Esophagus mucosa (tissue), 1 donor: ENCODE results near the gene SPDYE17. TPM values are rescaled to one million over a fixed set of nuclear protein-coding genes. Genes with fewer than 3 reads are reported as not detected.
"Not testable (repeated sequence)": the region's sequence is repeated elsewhere in the genome, so short reads cannot be mapped to it uniquely, and the experiment has no call there.

ENCODE experiments used
- ATAC-seq: fragments of 200-7000 bp; cut with Tn5 transposase; one replicate; pipeline ENCODE4 v1.9.1; 2020
- total RNA-seq: library from RNA; stranded (reverse); gene quantifications from one replicate; pipeline ENCODE4 v1.2.4, GENCODE V29; 2023
- donor health status: DM: yes; HTN: yes; CAD: no.

Gene SPDYE17, protein sequence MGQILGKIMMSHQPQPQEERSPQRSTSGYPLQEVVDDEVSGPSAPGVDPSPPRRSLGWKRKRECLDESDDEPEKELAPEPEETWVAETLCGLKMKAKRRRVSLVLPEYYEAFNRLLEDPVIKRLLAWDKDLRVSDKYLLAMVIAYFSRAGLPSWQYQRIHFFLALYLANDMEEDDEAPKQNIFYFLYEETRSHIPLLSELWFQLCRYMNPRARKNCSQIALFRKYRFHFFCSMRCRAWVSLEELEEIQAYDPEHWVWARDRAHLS
- not detected for total RNA-seq

DNA sequence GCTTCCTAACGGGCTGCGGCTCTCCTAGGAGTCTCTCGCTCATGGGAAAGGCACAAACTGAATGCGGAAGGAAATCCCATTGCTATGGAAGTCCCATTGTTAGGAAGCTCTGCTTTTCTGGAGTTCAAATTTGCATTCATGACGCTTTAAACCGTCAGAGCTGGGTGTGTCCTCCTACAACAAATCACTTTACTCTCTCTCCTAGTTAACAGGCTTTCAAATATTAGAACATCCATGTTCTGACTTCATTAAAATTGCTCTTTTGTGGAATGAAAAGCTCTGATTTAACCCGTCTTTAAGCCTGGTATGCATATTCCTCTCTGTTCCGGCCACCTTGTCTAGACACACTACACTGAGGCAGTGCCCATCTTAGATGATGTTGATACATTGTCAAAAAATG lies at the start of gene SPDYE17:
Gene SPDYE17 (minus strand): TSS at position 101 of the 400 bp plus-strand sequence. CDS start 1,791 bp downstream, outside the sequence.
- ATAC-seq = not testable (repeated sequence)

GRCh38 chr7:77080236-77080635 lies 48.1 kb upstream of the SPDYE17 start:
- ATAC-seq = not testable (repeated sequence)

- ATAC-seq = not testable (repeated sequence)
Observed at GRCh38 chr7:77079624-77080023, 47.5 kb upstream of the SPDYE17 start.

GRCh38 chr7:77079112-77079511 lies 47.0 kb upstream of the SPDYE17 start:
- ATAC-seq = not testable (repeated sequence)

GRCh38 chr7:77077060-77077459 lies 44.9 kb upstream of the SPDYE17 start:
- ATAC-seq = not testable (repeated sequence)

DNA sequence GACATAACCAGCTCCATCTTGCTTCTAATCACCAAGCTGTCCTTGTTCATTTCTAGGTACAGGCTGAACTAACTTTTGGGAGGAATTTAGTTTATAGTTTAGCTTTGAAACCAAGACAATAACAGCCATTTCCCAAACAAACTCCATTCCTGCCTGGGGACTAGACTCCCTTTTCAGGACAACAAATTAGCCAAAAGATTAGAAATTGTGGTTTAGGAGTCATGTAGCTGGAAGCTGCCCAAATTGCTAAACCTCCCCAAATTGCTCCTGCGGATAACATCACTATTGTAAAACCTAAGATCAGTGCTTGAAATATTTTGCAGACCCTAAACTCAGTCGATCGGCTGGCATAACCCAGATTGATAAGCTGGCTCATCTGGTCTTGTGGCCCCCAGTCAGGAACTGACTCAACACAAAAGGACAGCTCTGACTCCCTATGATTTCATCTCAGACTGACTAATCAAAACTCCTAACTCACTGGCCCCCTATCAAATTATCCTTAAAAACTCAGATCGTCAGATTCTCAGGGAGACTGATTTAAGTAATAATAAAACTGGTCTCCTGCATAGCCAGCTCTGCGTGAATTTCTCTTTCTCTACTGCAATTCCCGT lies 42.7 kb upstream of the SPDYE17 start:
- not testable (repeated sequence) for ATAC-seq

GRCh38 chr7:77071108-77071507 lies 38.9 kb upstream of the SPDYE17 start:
- not testable (repeated sequence) for ATAC-seq

DNA sequence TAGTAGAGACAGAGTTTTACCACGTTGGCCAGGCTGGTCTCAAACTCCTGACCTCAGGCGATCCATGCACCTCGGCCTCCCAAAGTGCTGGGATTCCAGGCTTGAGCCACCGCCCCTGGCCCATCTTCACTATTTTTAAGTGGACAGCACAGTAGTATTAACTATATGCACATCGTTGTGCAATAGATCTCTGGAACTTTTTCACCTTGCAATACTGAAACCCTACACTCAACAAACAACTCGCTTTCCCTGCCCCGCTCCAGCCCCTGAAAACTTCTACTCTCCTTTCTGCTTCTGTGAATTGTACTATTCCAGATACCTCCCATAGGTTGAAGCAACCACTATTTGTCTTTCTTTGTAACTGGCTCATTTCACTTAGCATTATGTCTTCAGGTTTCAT lies 33.7 kb upstream of the SPDYE17 start:
- not testable (repeated sequence) for ATAC-seq

- ATAC-seq = peak; percentile 52
Observed at GRCh38 chr7:77063732-77064131, 31.6 kb upstream of the SPDYE17 start.

- ATAC-seq = peak; percentile 82
Observed at GRCh38 chr7:77062557-77062956, 30.4 kb upstream of the SPDYE17 start, which contains the start of gene SPDYE18. Gene SPDYE18, minus strand, starts transcription at chr7:77062558. Its CDS starts 2,046 bp downstream, at chr7:77060512.

DNA sequence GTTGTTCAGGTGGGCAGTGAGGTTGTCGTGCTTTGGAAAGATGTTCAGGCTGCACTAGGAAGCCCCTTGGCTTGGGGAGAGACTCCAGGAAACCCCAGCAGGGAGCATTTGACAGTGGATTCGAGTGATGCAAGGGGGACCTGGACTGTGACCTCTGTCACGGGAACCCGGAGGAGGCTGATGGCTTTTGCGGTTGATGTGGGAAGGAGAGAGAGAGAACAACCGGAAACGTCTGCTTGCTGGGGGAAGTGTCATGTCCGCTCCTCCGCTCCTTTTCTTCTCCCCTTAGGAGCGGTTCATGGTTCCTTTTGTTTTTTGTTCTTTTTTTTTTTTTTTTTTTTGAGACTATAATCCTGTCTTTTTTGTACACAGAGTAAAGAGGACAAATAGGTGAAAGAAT lies 5.8 kb downstream of the SPDYE17 start:
- ATAC-seq = not testable (repeated sequence)

- ATAC-seq = peak; percentile 72
Observed at GRCh38 chr7:77010074-77010680, 22.0 kb downstream of the SPDYE17 start.

GRCh38 chr7:77008000-77008399 lies 24.2 kb downstream of the SPDYE17 start:
- ATAC-seq = peak; percentile 81

DNA sequence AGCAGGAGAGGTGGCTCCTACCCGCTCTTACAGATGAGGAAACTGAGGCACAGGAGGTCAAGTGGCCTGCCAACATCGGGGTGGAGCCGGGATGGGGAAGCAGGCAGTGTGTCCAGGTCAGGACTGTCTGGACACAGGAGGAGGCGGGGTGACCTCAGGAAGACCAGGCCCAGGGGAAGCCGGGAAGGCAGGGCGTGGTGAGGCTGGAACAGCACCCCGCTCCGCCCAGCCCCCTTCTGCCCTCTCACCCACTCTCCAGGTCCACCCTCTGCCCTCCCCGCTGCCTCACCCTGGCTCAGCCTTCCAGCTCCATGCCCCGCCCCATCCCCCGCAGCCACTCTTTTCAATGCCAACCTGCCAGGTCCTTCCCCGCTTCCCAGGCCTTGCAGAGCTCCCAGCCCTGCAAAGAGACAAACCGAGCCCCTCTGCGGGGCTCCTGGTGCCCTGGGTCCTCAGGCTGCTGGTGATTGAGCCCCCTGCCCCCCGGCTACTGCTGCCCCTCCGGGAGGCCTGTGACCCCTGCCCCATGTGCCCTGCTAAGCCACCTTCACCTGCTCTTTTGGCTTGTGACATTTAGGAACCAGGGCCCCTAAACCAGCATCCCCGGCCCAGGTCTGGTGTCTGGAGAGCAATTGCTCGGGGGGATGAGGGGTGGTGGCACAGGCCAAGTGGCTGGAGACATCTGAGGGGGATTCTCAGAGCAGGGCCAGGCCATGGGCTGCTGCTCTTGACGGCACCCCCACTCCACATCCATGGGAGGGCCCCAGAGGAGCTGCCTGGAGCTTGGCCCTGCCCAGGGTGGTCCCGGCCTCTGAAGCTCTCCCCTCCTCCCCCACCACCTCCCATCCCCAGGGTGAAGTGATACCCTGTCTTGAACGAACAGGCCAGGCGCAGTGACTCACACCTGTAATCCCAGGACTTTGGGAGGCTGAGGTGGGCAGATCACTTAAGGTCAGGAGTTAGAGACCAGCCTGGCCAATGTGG lies 25.7 kb downstream of the SPDYE17 start:
- peak; percentile 85 for ATAC-seq

DNA sequence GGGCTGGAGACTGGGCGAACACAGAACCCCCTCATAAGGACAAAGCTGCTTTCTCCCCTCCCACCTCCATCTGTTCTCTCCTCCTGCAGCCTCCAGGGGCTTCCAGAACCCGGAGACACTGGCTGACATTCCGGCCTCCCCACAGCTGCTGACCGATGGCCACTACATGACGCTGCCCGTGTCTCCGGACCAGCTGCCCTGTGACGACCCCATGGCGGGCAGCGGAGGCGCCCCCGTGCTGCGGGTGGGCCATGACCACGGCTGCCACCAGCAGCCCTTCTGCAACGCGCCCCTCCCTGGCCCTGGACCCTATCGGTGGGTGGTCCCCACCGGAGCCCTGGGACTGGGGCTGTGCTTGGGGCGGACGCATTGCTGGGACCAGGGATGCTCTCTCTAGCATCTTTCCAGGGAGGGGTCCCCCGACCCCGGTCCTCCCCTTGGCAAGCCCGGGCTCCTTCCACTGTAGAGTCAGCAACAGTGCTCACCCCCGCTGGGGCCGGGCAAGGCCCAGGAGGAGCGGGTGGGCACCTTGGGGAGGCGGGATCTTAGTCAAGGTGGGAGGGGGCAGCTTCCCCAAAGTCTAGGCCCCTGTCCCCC lies 26.6 kb downstream of the SPDYE17 start:
- ATAC-seq = not testable (repeated sequence)

DNA sequence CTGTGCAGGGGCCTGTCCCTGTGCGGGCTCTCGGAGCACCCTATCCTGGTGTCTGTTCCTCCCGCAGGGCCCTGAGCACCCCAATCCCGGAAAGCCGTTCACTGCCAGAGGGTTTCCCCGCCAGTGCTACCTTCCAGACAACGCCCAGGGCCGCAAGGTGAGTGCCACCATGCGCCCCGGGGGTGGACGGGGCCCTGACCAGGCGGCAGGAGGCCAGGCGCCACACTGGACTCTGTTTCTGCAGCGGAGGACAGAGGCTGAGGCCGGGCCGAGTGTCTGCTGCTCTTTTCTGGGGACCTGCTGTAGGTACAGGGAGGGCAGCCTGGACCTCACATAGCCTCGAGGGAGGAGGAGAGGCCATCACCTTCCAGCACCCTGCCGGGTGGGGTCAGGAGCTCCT lies 28.0 kb downstream of the SPDYE17 start:
- not testable (repeated sequence) for ATAC-seq

DNA sequence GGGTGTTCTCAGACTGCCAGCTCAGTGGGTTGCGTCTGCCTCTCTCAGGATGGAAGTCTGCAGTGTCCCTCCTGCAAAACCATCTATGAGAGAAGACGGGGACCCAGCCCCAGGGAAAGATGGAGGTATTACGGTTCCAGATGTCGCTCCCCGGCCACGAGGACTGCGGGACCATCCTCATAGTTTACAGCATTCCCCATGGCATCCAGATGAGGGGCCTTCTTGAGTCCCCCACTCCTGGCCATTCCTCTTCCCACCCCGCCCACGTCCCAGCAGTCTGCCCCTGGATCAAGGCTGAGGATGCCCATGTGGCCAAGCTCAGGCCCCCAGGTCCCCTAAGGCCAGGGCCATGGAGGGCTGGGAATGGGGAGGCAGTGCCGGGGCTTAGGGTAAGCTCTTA lies 28.9 kb downstream of the SPDYE17 start:
- not testable (repeated sequence) for ATAC-seq

- ATAC-seq = not testable (repeated sequence)
Observed at GRCh38 chr7:77002678-77003233, 29.4 kb downstream of the SPDYE17 start.

DNA sequence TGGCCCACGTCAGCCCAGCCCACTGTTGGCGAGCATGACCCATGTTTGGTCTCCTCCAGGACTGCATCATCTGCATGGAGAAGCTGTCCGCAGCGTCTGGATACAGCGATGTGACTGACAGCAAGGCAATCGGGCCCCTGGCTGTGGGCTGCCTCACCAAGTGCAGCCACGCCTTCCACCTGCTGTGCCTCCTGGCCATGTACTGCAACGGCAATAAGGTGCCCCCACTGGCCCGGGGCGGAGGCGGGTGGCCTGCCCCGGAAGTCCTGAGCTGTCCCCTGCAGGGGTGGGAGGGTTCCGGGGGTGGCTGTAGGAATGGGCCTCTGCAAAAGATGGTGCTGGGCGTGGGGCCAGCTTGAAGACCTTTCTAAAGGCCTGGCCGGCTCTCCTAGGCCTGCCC lies 30.1 kb downstream of the SPDYE17 start:
- ATAC-seq = not testable (repeated sequence)

- ATAC-seq = not testable (repeated sequence)
Observed at GRCh38 chr7:76999474-77000107, 32.6 kb downstream of the SPDYE17 start.
